Stimulated activated CD4-positive, alpha-beta T cell treated with anti-CD3 and anti-CD28 coated beads, TNF-alpha, amount 100 ng/mL, for 24 hours (primary cell): ENCODE measurements around the gene DR1.

ENCODE experiments used
- DNase-seq, 3 experiments: peaks; one replicate each; pipeline ENCODE4 v3.0.0-alpha.2; 2020; ENCODE audit warnings: low read depth in 3 of 3

Gene DR1

DNA sequence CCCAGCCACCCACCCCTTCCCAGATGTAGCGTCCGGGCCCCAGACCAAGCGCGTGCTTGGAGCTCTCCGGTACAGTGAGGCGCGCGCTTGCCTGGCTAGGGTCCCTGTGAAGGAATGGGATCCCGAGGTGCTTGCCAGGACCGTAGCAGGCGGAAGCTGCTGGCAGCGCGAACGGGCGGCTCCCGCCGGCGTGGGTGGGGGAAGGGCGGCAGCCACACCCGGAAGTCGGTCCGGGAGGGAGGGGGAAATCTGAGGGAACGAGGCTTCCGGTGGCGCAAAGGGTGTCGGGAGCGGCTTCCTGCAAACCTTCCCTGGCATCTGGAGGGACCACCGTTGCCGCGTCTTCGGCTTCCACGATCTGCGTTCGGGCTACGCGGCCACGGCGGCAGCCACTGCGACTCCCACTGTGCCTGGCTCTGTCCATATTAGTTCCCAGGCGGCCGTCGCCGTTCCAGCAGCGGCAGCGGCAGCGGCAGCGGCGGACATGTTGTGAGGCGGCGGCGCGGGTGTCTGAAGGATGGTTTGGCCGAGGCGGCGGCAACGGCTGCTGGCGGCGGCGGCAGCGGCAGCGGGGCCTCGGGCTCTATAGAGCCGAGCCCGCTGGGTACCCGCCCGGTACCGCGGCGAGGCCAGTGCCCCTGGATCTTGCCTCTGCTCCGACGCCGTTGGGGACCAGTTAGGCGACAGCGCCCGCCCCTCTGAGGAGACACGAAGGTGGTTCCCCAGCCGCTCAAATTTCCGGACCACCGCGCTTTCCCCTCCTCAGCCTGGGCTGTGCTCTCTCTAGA lies at the start of gene DR1:
Gene DR1, plus strand, starts transcription at position 275 of the 788 bp plus-strand sequence. CDS start 739 bp downstream, outside the sequence.
- DNase-seq, result peak; percentile 87 to 91 (median 90)

DNA sequence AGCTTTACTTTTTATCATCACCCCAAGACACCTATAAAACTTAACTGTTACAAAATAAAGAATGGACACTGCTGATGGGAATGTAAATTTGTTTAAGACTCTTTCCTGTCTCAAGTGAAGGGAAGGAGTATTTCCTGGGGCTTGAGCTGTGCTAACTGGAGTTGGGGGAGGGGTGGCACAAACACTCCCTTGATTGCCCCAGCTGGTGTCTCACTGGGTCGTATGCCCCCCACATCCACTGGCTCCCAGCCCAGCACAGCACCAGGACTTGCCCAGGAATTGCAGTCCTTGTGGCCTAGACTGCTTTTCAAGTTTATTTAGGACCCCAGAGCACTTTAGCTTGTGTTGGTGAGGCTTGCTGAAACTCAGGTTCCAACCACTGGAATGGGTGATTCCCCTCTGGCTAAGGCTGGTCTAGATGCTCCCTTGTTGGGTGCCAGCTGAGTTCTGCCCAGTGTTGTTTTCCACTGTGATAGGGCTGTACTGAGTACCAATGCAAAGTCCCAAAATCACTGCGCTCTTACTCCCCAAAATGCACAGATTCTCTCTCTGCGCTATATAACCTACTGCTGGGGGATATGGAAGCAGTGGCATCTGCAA lies 49.1 kb upstream of the DR1 start:
- no peak for DNase-seq

DNA sequence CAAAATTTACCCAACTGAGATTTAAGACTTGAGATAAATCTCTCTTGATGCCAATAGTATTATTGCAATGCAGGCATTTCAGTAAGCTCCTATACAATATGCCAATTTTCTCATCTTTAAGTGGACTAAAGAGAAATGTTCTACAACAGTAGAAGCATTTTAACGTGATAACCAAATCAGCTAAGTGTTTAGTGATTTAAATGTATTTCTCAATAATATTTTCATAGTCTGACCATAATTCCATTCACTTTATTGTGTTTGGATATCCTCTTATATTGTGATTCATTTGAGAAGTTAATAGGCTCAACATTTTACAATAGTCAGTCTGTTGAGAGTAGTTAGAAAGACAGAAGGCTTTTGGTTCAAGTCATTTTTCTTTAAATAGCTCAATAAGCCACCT lies 44.6 kb upstream of the DR1 start:
- DNase-seq, result no peak

DNA sequence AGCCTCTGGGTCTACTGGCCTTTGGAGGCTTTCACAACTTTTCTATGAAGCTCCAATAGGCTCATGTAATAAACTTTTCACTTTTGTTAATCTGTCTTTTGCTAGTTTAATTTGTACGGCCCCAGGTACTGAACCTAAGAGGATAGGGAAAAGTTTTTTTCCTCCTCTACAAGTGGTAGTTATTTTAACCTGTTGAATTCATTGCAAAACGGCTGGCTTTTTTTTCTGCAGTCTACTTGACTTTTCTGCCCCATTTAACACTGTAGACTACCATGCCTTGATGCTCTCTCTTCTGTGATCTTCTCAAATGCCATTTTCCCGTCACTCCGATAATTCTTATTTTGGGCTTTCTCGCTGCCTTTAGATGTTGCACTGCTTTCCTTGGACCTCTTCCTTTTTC lies 43.6 kb upstream of the DR1 start:
- DNase-seq, result no peak

DNA sequence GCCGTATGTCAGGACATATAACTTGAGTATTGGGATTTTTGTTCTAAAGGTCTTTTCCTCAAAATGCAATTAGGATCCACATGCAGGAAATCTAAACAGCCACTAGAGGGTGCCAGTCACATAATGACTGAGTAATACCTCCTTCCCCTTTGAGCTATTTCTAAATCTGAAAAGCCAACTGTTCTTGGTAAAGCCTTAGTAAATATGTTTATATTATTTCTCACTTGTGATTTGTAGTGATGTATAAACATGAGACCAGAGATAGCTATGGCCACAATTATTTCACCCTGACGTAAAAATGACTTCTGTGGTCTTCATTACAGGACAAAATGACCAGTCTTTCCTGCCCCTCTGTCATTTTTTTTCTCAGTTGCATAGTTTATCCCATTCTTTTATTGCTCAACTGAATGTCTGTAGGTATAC lies 41.0 kb upstream of the DR1 start:
- peak in 2 of 3 experiments; percentile 5 to 24 for DNase-seq

DNA sequence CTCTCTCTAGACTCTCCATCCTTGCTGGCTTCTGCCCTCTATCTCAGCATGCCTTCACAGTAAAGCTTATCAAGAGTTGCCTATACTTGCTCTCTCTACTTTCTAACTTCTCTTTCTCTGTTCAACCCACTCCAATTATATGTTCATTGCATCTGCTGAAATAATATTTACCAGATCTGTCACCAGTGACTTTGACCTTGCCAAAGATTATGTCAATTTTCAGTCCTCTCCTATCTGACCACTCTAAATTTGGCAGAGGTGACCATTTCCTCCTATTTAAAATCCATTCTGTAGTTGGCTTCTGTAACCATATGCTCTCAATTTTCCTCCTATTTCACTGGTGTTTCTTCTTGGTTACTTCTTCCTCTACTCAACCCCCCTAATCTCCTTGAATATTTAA lies 38.8 kb upstream of the DR1 start:
- no peak for DNase-seq

DNA sequence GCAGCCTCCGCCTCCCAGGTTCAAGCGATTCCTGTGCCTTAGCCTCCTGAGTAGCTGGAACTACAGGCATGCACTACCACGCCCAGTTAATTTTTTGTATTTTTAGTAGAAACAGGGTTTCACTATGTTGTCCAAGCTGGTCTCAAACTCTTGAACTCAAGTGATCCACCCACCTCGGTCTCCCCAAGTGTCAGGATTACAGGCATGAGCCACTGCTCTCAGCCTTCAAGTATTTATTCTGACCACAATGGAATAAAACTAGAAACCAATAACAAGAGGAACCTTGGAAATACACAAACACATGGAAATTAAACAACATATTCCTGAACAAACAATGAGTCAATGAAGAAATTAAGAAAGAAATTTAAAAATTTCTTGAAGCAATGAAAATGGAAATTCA lies 32.7 kb upstream of the DR1 start:
- DNase-seq, result no peak

DNA sequence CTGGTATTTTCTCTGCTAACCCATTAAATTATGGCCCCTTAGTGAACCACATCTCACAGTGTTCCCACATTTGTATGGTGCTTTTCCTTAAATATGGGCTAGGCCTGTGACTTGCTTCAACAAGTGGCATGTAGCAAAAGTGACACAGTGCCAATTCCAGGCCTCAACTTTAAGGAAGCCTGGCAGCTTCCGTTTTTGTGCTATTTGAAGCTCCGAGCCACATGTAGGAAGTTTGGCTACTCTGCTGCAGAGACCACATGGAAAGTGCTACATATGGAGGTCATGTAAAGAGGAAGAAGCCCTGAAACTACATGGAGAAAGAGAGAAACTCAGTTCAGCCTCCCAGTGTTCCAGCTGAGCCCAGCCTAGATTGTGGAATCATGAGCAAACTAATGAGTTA lies 28.5 kb upstream of the DR1 start:
- DNase-seq, result no peak

DNA sequence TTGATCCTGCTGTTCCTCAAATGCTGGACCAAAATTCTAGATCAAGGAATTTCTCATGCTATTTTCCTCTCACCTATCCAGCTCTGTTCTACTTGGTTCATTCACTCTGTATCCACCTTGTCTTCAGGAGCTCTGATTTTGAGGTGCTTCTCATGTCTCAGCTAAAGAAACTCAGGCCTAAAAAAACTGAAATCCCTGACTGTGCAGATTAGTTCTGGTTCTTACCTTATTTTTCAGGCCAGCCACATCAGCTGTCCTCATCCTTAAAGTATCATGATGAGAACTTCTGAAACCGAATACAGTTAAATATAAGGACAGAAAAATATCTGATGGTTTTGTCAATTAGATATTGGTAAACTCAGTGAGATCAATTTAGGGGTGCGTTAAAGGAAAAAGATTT lies 27.8 kb upstream of the DR1 start:
- no peak for DNase-seq

DNA sequence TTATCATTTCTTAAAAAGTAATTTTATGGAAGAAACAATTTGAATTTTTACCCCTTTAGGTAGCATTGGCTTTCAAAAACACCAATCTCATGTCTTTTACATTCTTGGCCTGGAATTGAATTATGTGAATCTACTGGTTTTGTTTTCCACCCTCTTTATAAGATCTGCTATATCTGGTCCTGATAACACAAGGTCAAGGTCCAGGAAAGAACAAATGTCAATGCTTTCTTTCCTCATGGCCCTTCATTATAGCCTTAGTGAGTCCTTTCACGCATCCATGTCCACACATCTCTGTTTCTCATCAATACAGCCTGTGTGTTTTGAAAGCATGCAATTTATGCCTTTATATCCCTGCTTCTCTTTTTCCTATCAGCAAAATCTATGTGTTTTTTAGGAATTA lies 24.0 kb upstream of the DR1 start:
- DNase-seq, result no peak

DNA sequence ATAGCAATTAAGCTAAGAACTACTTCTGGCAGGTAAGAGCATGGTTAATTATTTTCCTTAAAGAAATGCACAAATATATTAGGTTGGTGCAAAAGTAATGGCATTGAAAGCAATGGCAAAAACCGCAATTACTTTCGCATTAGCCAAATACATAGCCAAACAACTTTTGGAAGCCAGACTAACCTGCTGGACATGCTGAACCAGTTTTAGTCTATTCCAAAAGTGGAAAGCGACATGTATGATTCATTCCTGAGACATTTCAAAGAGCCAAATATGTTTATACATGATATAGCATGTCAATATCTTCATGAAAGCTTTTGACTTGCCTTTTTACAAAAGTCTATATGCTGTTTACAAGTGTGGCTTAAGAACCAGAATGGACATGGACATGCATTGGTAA lies 23.4 kb upstream of the DR1 start:
- no peak for DNase-seq

DNA sequence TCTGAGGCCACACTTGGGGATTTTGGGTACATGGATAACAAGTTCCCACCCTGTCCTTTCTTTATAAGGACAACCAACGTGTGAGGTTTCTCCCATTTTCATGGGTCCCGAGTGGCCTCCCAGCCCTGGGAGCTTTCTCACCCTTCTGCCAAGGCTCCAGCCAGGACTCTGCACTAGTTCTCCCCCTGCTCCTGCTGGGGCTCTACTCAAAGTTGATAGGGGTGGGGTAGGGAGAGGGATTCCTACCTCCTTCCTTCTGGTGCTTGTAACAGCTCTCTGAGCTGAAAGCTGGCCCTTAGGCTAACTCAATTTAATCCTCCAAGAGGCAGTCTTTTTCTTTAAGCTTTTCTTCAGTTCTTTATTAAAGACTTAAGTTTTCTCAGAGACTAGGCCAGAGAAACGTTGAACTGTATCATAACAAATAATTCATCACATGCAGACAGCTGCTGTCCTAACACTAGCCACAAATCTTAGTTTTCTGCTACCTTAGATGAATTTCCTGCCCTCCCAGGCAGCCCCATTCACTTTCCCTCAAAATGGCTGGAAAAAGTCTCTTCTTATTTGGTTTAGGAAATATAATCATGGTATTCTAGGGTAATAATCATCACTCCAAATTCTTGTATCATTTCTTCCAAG lies 22.4 kb upstream of the DR1 start:
- DNase-seq, result no peak

DNA sequence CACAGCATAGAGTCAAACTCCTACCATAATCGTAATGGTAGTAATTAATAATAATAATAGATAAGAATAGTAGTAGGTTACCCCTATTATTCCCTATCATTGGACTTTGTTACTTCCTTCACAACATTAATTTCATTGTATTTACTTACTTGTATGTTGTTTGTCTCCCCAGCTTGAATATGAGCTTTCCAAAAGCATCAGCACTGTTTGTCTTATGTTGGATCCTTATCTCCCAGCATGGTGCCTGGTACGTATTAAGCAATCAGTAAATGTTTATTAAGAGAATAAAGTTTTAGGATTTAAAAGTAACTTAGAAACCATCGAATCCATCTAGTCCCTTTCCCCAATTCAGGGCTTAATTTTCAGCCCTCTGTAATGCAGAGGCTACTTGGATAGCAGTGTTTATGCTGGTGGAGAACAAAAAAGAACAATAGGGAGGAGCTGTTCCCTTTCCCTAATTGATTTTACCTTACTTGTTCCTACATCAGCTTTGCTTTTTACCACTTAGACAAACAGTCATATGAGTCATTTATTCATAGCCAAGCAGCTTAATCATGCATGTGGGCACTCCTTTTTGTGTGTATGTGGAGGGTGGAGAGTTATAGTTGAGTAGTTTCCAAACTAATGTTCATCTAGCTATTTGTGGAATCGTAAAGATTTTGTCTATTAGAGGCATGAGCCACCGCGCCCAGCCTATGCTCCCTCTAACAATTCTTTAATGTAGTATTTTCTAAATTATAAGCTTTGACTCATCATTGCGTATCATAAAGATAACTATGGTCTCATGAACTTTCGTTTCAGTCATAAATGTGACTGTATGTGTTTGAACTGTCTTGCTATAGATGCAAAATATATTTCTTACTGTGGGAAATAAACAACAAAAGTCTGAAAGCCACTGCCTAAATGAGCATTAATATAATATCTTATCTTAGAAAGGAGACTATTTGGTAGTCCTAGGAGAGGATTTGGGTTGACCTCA lies 20.9 kb upstream of the DR1 start:
- DNase-seq, result no peak

DNA sequence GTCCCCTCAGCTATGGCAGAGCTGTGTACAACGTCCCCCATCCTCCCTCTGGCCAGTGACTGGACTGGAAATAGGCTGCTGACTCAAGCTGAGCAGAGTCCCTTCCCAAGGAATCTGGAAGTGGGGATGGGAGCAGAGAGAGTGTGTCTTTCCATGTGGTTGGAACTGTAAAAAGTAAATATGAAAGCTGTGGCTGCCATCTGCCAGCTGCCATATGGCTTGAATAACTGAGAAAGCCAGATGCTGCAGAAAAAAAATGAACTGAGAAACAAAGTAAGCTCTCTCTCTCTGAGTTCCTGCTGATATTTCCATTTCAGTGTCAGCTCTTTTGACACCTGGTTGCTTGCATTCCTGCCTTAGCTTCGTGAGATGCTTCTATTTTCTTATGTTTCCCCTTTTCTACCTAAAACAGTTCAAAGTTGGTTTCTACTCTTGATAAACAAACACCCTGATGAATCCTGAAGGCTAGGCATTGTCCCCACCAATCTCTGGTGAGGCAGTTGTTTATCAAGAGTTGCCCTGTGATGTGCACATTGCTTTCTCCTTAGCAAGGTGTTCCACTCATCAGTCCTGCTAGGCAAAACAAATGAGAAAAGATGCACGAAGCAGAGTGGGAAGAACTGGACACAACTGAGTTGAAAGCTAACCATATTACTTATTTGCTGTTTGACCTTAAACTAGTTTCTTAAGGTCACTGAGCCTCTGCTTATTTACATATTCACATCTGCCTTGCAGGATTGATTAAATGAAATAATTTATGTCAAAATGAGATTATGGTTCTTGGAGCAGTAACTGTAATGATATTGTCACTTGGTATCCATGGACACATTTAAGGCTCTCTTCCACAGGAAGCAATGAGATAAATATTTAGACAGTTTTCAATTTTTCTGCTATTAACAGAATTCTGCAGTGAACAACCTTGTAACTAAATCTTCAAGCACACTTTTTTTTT lies 16.6 kb upstream of the DR1 start:
- DNase-seq, result no peak

DNA sequence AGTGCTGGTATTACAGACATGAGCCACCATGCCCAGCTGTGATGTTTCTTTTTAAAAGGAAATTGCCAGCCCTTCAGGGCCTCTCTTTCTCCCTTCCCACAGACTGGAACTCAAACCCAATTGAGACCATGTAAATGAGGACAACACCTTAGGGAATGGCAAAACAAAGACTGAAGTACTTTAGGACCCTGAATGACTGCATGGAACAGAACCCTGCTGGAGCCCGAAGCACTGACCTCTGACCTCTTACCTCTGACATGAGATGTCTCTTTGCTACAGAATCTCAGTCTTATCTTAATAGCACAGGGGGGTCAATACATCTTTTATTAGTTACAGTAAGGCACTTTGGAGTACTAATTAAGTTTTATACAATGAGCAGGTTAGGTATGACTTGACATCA lies 15.5 kb upstream of the DR1 start:
- no peak for DNase-seq

DNA sequence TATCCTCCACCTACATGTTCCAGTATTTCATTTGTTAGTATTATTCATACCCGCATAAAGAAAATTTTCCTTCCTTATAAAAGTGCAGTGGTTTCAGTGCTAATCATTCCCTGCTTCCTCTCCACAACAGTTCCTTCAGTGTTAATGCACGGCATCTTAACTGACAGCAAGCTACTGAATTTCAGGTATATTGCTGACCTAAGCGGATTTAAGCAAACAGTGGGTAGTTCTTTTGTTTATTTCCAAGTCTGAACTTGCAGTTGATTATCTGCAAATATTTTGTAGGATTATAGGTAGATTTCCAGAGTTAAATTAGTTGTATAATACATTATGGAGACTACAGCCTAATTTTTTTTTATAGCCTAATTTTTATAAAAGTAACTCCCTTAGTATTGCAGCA lies 15.1 kb upstream of the DR1 start:
- DNase-seq, result no peak

DNA sequence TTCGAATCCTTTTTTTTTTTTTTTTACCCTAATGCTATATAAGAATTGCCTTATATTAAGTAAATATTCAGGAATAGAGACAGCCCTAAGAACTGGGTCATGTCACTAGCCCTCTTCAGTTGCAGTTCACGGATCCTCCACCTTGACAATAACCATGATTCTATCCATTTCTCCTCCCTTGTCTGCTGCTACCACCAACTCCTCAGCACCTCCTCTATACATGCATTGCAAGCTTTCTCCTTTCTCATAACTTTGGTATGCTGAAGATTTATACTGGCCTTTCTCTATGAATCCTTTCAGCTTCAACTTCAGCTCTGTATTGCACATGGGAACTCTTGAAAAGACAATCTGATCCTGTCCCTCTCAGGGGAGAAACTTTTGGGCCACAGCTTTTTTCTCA lies 14.3 kb upstream of the DR1 start:
- no peak for DNase-seq

DNA sequence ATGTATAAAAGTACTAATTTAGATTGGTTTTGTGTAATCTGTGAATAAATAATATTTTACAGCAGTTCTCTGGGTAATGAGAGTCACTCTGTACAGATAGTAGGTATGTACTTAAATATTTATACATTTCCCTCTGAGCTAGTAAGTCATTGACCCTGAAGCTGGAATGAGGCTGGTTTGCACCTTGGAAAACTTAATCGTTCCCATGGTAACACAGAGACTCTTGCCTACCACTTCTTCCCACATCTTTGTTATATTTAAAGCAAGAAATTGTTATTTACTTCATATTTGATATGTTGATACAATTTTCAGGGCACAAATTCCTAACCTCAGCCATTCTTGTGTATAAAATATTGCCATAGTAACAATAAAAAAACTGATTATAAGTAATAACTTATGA lies 13.3 kb upstream of the DR1 start:
- no peak for DNase-seq

DNA sequence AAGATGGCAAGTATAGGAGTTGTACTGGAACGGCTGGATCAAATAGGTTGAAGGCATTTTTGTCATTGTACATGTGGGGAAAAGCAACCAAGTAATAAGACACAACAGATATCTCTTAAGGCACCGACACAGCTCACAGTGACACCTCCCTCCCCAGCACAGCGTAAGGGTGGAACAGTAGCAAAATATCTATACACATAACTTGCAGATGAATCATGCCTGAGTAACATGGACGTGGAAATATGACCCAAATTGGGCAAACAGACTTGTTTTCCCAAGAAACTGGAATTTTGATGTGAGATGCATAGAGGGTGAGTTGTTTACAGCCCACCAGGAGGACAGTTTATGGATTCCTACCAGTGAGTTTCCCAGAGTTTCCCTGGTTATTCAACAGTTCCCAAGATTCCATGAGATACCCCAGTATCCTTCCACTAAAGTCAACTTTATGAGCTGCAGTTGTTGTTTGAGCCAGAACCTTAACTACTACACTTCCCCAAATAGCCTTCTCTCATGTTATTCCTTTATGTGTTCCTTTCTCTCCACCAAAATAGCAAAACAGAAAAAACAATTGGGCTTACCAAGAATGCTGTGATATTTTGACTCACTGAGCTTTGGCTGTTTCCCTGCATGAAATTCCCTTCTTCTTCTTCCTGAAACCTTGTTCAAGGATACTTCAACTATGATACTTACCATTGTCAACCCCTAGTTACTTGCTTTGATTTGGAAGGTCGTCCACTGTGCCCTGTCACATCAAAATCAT lies 7.1 kb upstream of the DR1 start:
- no peak for DNase-seq

DNA sequence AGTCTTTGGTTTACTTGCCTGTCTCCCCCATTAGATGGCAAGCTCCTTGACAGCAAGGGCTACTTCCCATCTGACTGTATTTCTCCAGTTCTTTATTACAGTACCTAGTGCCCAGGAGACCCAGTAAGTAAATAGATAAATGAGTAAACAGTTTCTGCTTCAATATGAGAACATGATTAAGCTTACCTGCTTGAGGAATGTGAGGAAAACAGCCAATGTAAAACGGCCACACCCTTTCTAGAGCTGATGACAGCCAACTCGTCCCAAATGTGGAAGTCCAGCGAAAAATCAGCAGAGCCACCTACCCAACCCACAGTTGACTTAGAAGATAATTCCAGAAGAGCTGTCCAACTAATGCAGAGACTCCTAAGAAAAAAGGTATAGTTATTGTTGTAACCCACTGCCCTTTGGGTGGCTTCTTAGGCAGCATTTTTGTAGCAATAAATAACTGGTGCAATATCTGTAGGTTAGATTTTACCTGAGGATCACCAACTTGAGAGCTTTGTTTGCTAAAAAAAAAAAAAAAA lies 6.5 kb upstream of the DR1 start:
- no peak for DNase-seq
